GM06990 (cell line): ENCODE results near the gene SKOR1.

Experiments used
- DNase-seq: peaks from one replicate; pipeline ENCODE4 v3.0.0-alpha.2; 2011; ENCODE audit not compliant: insufficient read length; ENCODE audit errors: extremely low read depth
- H3K27me3 ChIP-seq: replicated peaks from 2 replicates; pipeline ENCODE4 v1.6.0; 2011; ENCODE audit warnings: low read length; ENCODE audit not compliant: control insufficient read depth, insufficient read depth
- H3K36me3 ChIP-seq: 2 replicates; pipeline ENCODE4 v1.5.1; 2011; ENCODE audit warnings: low read length; ENCODE audit not compliant: control insufficient read depth, insufficient read depth
- H3K4me3 ChIP-seq: replicated peaks from 2 replicates; pipeline ENCODE4 v1.5.1; 2011; ENCODE audit warnings: low read depth, mild to moderate bottlenecking, control low read depth, low read length
- CTCF ChIP-seq: IDR thresholded peaks from 2 replicates; pipeline ENCODE4 v1.5.1; 2011; ENCODE audit warnings: low read length, control low read depth, mild to moderate bottlenecking, inconsistent platforms; ENCODE audit not compliant: insufficient read depth, poor library complexity, severe bottlenecking

The SKOR1 gene

DNA sequence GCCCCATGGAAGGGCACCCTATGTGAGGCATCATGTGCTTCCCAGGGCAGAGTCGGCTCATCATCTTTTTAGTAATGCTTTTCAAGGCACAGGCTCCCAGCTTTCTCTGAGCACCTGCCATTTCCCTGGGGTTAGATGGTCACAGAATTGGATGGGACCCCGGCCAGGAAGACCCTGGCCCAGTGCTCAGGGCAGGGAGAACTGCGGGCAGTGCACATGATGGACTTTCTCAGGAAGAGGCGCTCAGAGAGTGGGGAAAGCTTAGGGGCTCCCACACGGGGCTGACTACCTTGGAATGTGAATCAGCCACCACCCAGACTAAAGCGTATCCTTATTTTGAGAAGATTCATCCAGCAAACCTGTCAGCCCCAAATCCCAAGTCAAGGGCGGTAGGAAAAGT, 16.5 kb upstream of the SKOR1 start:
- no peak for DNase-seq
- Histone ChIP-seq H3K27me3 (no peaks in the 10 kb centered on the region), H3K36me3 (no peaks in the 10 kb centered on the region), H3K4me3 (no peak overlapping the region)
- TF ChIP-seq CTCF, result no peak

- no peak for TF ChIP-seq CTCF
Observed at GRCh38 chr15:67809441-67809840, 15.9 kb upstream of the SKOR1 start.

DNA sequence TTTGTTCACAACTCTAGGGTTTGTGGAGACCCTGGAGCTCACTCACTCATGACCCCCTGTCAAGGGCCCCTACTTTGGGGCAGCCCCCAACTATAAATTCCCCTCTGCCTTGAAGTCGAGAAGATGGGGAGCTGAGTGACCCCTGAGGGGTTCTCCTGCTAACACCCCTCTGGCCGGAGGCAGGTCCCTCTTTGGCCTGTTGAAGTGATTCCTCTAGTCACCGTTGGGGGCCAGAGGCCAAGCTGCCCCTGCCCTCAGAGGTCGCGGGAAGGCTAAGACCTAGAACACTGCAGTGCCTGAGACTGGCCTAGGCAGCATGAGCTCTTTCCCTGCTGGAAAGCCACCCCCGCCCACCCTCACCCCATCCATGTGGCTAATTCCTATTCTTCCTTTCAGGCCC, 15.4 kb upstream of the SKOR1 start:
- TF ChIP-seq CTCF, result no peak
- H3K27me3 ChIP-seq, result no peaks in the 10 kb centered on the region

More at GRCh38 chr15:67809441-67809840, 15.9 kb upstream of the SKOR1 start:
- no peak for DNase-seq
- Histone ChIP-seq H3K4me3 (no peak overlapping the region), H3K36me3 (no peaks in the 10 kb centered on the region), H3K27me3 (no peaks in the 10 kb centered on the region)

GRCh38 chr15:67812241-67812644, 13.1 kb upstream of the SKOR1 start:
- DNase-seq, result no peak
- no peaks in the 10 kb centered on the region; the same call in 1 of the 2 replicates for H3K27me3 ChIP-seq
- no peak overlapping the region for H3K4me3 ChIP-seq
- no peak for TF ChIP-seq CTCF
- no peaks in the 10 kb centered on the region for H3K36me3 ChIP-seq

More for the DNA sequence above, 15.4 kb upstream of the SKOR1 start:
- DNase-seq, result no peak
- Histone ChIP-seq H3K4me3 (no peak overlapping the region), H3K36me3 (no peaks in the 10 kb centered on the region)

DNA sequence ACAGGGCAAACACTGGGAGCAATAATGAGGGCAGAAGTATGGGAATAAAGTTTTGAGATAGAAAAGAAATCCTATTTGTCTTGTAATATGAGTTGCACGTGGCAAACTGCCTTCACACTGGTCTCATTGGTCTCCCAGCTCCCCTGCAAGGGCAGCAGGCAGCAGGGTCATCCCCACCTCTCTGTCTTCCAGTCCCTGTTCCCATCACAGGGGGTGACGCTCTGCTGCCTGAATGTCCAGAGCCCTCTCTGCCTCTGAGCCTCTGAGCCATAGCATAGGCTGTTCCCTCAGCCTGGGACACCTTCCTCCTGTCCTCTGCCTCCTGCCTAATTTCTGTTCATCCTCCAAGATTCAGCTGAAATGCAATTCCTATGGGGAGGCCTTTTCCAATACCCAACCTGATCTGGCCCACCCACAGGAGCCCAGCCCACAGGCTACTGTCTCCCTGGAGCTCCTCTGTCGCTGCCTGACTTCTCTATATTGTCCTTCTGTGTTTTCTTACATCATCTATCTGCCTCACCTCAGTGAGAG, 12.1 kb upstream of the SKOR1 start:
- no peak for DNase-seq
- Histone ChIP-seq H3K27me3 (no peaks in the 10 kb centered on the region; the same call in 1 of the 2 replicates), H3K36me3 (no peaks in the 10 kb centered on the region), H3K4me3 (no peak overlapping the region)
- TF ChIP-seq CTCF, result no peak
